Activated T-cell treated with anti-CD3 and anti-CD28 coated beads, Interleukin-2, amount 50 U/mL, for 72 hours (primary cell): ENCODE data around the gene SH2D5. TPM values are rescaled to one million over a fixed set of nuclear protein-coding genes. Genes with fewer than 3 reads are reported as not detected.

Experiments
- ATAC-seq, 2 donors: fragments of 150-1000 bp; cut with Tn5 transposase; replicated peaks in 1 of 2; 2 replicates each; pipeline ENCODE4 v1.10.0; 2021; ENCODE audit warnings: moderate library complexity in 2 of 2, mild to moderate bottlenecking in 1 of 2
- DNase-seq, 2 donors: peaks; one replicate each; pipeline ENCODE4 v3.0.0; 2021 to 2022; ENCODE audit warnings: mixed read lengths in 1 of 2
- H3K27ac Mint-ChIP-seq: one replicate; pipeline ENCODE4 v1.8.0; 2022; ENCODE audit warnings: mild to moderate bottlenecking, moderate library complexity, mixed read lengths
- H3K27me3 Mint-ChIP-seq: one replicate; pipeline ENCODE4 v1.8.0; 2022; ENCODE audit warnings: low read depth, mixed read lengths
- H3K36me3 Mint-ChIP-seq, 2 donors: one replicate each; pipeline ENCODE4 v1.8.0; 2022; ENCODE audit warnings: mixed read lengths in 2 of 2, mild to moderate bottlenecking in 1 of 2; ENCODE audit not compliant: insufficient read depth in 2 of 2
- H3K4me1 Mint-ChIP-seq: one replicate; pipeline ENCODE4 v1.8.0; 2022; ENCODE audit warnings: low read depth, mixed read lengths
- H3K4me3 Mint-ChIP-seq, 2 donors: one replicate each; pipeline ENCODE4 v1.8.0; 2022; ENCODE audit warnings: mild to moderate bottlenecking in 2 of 2, mixed read lengths in 2 of 2, moderate library complexity in 2 of 2
- H3K9me3 Mint-ChIP-seq, 2 donors: one replicate each; pipeline ENCODE4 v1.8.0; 2022; ENCODE audit warnings: mixed read lengths in 2 of 2
- total RNA-seq, 2 donors: library from RNA; stranded (reverse); gene quantifications; one replicate each; pipeline ENCODE4 v1.2.3, GENCODE V29; 2022

SH2D5 gene
- total RNA-seq, 2 donors from 2014 or later, result 0.09 to 0.34 TPM

GRCh38 chr1:20703124-20703756, 29.3 kb downstream of the SH2D5 start:
- H3K4me3 Mint-ChIP-seq, result no peak overlapping the region
- DNase-seq (no peak), ATAC-seq (no peak)
- H3K36me3 Mint-ChIP-seq, result no peaks in the 10 kb centered on the region
- H3K27ac Mint-ChIP-seq, result no peak overlapping the region
- peaks cover 7% of the 10 kb centered on the region for H3K27me3 Mint-ChIP-seq
- no peaks in the 10 kb centered on the region for H3K4me1 Mint-ChIP-seq
- H3K9me3 Mint-ChIP-seq, result no peaks in the 10 kb centered on the region

- Mint-ChIP-seq H3K9me3 (no peaks in the 10 kb centered on the region), H3K27me3 (peaks cover 7% of the 10 kb centered on the region), H3K27ac (no peak overlapping the region), H3K36me3 (no peaks in the 10 kb centered on the region), H3K4me3 (no peak overlapping the region), H3K4me1 (no peaks in the 10 kb centered on the region)
- no peak for DNase-seq
- ATAC-seq, result no peak
These were observed 30.1 kb downstream of the SH2D5 start for GRCh38 chr1:20702416-20702815.

- no peak for ATAC-seq
- Mint-ChIP-seq H3K27me3 (peaks cover 7% of the 10 kb centered on the region), H3K4me1 (peaks cover 4% of the 10 kb centered on the region), H3K4me3 (no peak overlapping the region), H3K27ac (no peak overlapping the region), H3K36me3 (no peaks in the 10 kb centered on the region), H3K9me3 (no peaks in the 10 kb centered on the region)
- no peak for DNase-seq
These were observed 30.7 kb downstream of the SH2D5 start for GRCh38 chr1:20701847-20702246.

GRCh38 chr1:20701446-20701845, 31.1 kb downstream of the SH2D5 start:
- Mint-ChIP-seq H3K9me3 (no peaks in the 10 kb centered on the region), H3K4me3 (no peak overlapping the region), H3K27me3 (peaks cover 7% of the 10 kb centered on the region), H3K4me1 (peaks cover 8% of the 10 kb centered on the region), H3K27ac (no peak overlapping the region), H3K36me3 (no peaks in the 10 kb centered on the region)
- ATAC-seq (no peak), DNase-seq (no peak)

GRCh38 chr1:20700636-20701215, 31.8 kb downstream of the SH2D5 start:
- Mint-ChIP-seq H3K9me3 (no peaks in the 10 kb centered on the region), H3K27ac (no peak overlapping the region), H3K27me3 (peaks cover 14% of the 10 kb centered on the region), H3K4me1 (peaks cover 14% of the 10 kb centered on the region), H3K36me3 (no peaks in the 10 kb centered on the region), H3K4me3 (no peak overlapping the region)
- no peak for ATAC-seq
- DNase-seq, result no peak

GRCh38 chr1:20699558-20699957, 32.9 kb downstream of the SH2D5 start:
- H3K27me3 Mint-ChIP-seq, result peaks cover 17% of the 10 kb centered on the region
- H3K36me3 Mint-ChIP-seq, result no peaks in the 10 kb centered on the region
- no peaks in the 10 kb centered on the region for H3K9me3 Mint-ChIP-seq
- H3K27ac Mint-ChIP-seq, result no peak overlapping the region
- H3K4me3 Mint-ChIP-seq, result no peak overlapping the region
- ATAC-seq (no peak), DNase-seq (no peak)
- peaks cover 14% of the 10 kb centered on the region for H3K4me1 Mint-ChIP-seq

GRCh38 chr1:20698195-20698910, 34.1 kb downstream of the SH2D5 start:
- no peak for ATAC-seq
- no peak overlapping the region for H3K4me3 Mint-ChIP-seq
- no peak for DNase-seq

GRCh38 chr1:20697563-20697962, 34.9 kb downstream of the SH2D5 start:
- DNase-seq (no peak), ATAC-seq (no peak)
- peaks cover 14% of the 10 kb centered on the region for H3K4me1 Mint-ChIP-seq
- no peaks in the 10 kb centered on the region for H3K9me3 Mint-ChIP-seq
- H3K27ac Mint-ChIP-seq, result no peak overlapping the region
- no peak overlapping the region for H3K4me3 Mint-ChIP-seq
- no peaks in the 10 kb centered on the region for H3K36me3 Mint-ChIP-seq
- H3K27me3 Mint-ChIP-seq, result peaks cover 11% of the 10 kb centered on the region

More at GRCh38 chr1:20698195-20698910, 34.1 kb downstream of the SH2D5 start:
- Mint-ChIP-seq H3K36me3 (no peaks in the 10 kb centered on the region), H3K4me1 (peaks cover 14% of the 10 kb centered on the region), H3K27me3 (peaks cover 17% of the 10 kb centered on the region), H3K27ac (no peak overlapping the region), H3K9me3 (no peaks in the 10 kb centered on the region)

- no peaks in the 10 kb centered on the region for H3K36me3 Mint-ChIP-seq
- H3K4me3 Mint-ChIP-seq, result peak overlapping the region; percentile 95
- peak overlapping the region; percentile 65 for H3K27ac Mint-ChIP-seq
- peaks cover 9% of the 10 kb centered on the region for H3K27me3 Mint-ChIP-seq
- H3K9me3 Mint-ChIP-seq, result no peaks in the 10 kb centered on the region
- DNase-seq (peak; percentile 78 to 82), ATAC-seq (peak; percentile 93)
- peaks cover 14% of the 10 kb centered on the region for H3K4me1 Mint-ChIP-seq
These were observed 35.8 kb downstream of the SH2D5 start for GRCh38 chr1:20696397-20697333.

- no peak for ATAC-seq
These were observed 37.0 kb downstream of the SH2D5 start for GRCh38 chr1:20695515-20695914.

GRCh38 chr1:20693623-20694022, 38.9 kb downstream of the SH2D5 start:
- no peak overlapping the region for H3K4me3 Mint-ChIP-seq
- ATAC-seq (no peak), DNase-seq (no peak)
- peaks cover 14% of the 10 kb centered on the region for H3K4me1 Mint-ChIP-seq
- H3K27ac Mint-ChIP-seq, result no peak overlapping the region
- H3K27me3 Mint-ChIP-seq, result peaks cover 9% of the 10 kb centered on the region
- no peaks in the 10 kb centered on the region for H3K36me3 Mint-ChIP-seq
- H3K9me3 Mint-ChIP-seq, result no peaks in the 10 kb centered on the region

More at GRCh38 chr1:20695515-20695914, 37.0 kb downstream of the SH2D5 start:
- no peak for DNase-seq
- no peaks in the 10 kb centered on the region for H3K36me3 Mint-ChIP-seq
- H3K9me3 Mint-ChIP-seq, result no peaks in the 10 kb centered on the region
- H3K27me3 Mint-ChIP-seq, result peaks cover 9% of the 10 kb centered on the region
- H3K27ac Mint-ChIP-seq, result no peak overlapping the region
- peak overlapping the region in 1 of 2 donors; percentile 95 for H3K4me3 Mint-ChIP-seq
- peaks cover 14% of the 10 kb centered on the region for H3K4me1 Mint-ChIP-seq

- DNase-seq, result no peak
- Mint-ChIP-seq H3K36me3 (no peaks in the 10 kb centered on the region), H3K4me1 (peaks cover 11% of the 10 kb centered on the region), H3K27ac (no peak overlapping the region), H3K27me3 (peaks cover 14% of the 10 kb centered on the region), H3K4me3 (no peak overlapping the region), H3K9me3 (no peaks in the 10 kb centered on the region)
- no peak for ATAC-seq
These were observed 40.6 kb downstream of the SH2D5 start for GRCh38 chr1:20691872-20692271.

- peaks cover 5% of the 10 kb centered on the region for H3K27me3 Mint-ChIP-seq
- ATAC-seq (no peak), DNase-seq (no peak)
- H3K4me1 Mint-ChIP-seq, result no peaks in the 10 kb centered on the region
- H3K4me3 Mint-ChIP-seq, result no peak overlapping the region
- H3K36me3 Mint-ChIP-seq, result no peaks in the 10 kb centered on the region
- no peaks in the 10 kb centered on the region for H3K9me3 Mint-ChIP-seq
- no peak overlapping the region for H3K27ac Mint-ChIP-seq
These were observed 42.9 kb downstream of the SH2D5 start for GRCh38 chr1:20689645-20690056.
